ENCODE data around the gene IFNA10.

DNA sequence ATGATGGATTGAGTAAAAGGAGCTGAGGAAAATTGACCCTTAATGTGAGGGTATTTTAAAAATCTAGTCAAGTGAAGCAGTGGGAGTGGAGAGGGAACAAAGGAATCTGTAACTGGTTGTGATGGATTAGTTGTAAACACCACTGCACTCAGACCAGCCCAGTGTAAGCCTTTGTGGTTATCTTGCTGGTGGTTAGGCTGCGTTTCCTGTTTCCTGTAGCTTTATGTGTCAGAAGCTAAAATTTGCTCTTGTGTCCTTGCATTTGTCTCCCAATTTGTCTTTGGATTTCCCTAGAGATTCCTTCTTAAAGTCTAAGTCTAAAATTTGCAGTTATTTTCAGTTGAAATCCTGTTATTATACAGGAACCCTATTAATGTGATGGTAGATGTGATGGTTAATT is 46.8 kb downstream of the IFNA10 start:
- TF ChIP-seq, protein P1, sequence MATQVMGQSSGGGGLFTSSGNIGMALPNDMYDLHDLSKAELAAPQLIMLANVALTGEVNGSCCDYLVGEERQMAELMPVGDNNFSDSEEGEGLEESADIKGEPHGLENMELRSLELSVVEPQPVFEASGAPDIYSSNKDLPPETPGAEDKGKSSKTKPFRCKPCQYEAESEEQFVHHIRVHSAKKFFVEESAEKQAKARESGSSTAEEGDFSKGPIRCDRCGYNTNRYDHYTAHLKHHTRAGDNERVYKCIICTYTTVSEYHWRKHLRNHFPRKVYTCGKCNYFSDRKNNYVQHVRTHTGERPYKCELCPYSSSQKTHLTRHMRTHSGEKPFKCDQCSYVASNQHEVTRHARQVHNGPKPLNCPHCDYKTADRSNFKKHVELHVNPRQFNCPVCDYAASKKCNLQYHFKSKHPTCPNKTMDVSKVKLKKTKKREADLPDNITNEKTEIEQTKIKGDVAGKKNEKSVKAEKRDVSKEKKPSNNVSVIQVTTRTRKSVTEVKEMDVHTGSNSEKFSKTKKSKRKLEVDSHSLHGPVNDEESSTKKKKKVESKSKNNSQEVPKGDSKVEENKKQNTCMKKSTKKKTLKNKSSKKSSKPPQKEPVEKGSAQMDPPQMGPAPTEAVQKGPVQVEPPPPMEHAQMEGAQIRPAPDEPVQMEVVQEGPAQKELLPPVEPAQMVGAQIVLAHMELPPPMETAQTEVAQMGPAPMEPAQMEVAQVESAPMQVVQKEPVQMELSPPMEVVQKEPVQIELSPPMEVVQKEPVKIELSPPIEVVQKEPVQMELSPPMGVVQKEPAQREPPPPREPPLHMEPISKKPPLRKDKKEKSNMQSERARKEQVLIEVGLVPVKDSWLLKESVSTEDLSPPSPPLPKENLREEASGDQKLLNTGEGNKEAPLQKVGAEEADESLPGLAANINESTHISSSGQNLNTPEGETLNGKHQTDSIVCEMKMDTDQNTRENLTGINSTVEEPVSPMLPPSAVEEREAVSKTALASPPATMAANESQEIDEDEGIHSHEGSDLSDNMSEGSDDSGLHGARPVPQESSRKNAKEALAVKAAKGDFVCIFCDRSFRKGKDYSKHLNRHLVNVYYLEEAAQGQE (IDR thresholded peaks at IDR 0.05; ENCODE audit: insufficient replicate concordance, low read depth) = no peak
- TF ChIP-seq, protein P2, sequence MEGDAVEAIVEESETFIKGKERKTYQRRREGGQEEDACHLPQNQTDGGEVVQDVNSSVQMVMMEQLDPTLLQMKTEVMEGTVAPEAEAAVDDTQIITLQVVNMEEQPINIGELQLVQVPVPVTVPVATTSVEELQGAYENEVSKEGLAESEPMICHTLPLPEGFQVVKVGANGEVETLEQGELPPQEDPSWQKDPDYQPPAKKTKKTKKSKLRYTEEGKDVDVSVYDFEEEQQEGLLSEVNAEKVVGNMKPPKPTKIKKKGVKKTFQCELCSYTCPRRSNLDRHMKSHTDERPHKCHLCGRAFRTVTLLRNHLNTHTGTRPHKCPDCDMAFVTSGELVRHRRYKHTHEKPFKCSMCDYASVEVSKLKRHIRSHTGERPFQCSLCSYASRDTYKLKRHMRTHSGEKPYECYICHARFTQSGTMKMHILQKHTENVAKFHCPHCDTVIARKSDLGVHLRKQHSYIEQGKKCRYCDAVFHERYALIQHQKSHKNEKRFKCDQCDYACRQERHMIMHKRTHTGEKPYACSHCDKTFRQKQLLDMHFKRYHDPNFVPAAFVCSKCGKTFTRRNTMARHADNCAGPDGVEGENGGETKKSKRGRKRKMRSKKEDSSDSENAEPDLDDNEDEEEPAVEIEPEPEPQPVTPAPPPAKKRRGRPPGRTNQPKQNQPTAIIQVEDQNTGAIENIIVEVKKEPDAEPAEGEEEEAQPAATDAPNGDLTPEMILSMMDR (IDR thresholded peaks at IDR 0.05; ENCODE audit: insufficient read depth, low read length) = no peak
- no peak for TF ChIP-seq POLR2AphosphoS5 (IDR thresholded peaks at IDR 0.05; ENCODE audit: low read depth)

All from HL-60 (cell line).